Adipose tissue (tissue), 3 donors: ENCODE results near the gene ASB10. TPM values are rescaled to one million over a fixed set of nuclear protein-coding genes. Genes with fewer than 3 reads are reported as not detected.

Experiments used
- H3K27ac ChIP-seq: one replicate; pipeline ENCODE4 v1.5.1; 2013; ENCODE audit warnings: low read depth, low read length
- WGBS, 3 donors: extraction: QIAGEN DNeasy Blood & Tissue Kit; methylation state at CpG; one replicate each; pipeline ENCODE4 v1.1.7; 2013; 5-methylcytosine and 5-hydroxymethylcytosine counted together
- polyA plus RNA-seq, 3 donors: library from polyadenylated mRNA; stranded (reverse); fragments of 200-250 nt; gene quantifications; one replicate each; pipeline ENCODE4 v1.2.3, GENCODE V29; 2013
- donor health status: healthy with polysubstance abuse.
- donor health status: Bipolar disorder and iron deficiency.
- donor health status: healthy.

Gene ASB10
- polyA plus RNA-seq, 3 donors, result not detected

DNA sequence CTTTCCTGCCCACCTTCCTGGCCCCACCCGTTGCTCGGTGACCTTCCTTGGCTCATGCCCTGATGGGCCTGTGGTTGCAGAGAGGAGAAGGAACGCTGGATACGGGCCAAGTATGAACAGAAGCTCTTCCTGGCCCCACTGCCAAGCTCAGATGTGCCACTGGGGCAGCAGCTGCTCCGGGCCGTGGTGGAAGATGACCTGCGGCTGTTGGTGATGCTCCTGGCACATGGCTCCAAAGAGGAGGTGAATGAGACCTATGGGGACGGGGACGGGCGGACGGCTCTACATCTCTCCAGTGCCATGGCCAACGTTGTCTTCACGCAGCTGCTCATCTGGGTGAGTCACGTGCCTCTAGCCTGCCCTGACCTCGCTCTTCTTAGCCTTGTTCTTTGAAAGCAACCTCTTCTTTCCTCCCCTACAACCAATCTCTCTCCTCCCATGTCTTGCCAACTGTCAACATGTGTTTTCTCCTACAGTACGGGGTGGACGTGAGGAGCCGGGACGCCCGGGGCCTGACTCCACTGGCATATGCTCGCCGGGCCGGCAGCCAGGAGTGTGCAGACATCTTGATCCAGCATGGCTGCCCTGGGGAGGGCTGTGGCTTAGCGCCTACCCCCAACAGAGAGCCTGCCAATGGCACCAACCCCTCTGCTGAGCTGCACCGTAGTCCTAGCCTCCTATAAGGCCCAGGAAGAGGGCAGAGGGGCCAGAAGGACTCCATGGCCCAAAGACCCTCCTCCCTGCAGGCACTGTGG is 43.6 kb downstream of the ASB10 start:
- 80 to 82% (median 82%) methylated on average over 25 of the region's 25 CpGs for WGBS, 3 donors
- no peak overlapping the region for H3K27ac ChIP-seq

DNA sequence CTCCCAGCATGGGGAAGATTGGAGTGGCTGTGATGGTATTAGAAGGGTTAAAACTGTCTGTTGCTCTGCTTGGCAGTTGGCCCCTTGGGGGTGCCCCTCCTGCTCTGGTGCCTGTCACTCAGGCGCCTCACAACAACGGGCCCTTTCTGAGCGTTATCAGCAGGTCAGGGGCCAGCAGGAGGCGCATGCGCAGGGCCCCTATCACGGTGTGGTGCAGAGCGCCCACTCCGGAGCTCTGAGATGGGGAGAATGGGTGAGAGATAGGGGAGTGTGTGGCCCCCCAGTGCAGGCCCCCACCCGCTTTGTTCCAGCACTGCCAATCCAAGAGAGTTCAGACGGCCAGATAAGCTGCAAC is 44.4 kb downstream of the ASB10 start:
- WGBS, 3 donors, result 53 to 83% (median 76%) methylated on average over 8 to 10 of the region's 10 CpGs
- H3K27ac ChIP-seq, result no peak overlapping the region

DNA sequence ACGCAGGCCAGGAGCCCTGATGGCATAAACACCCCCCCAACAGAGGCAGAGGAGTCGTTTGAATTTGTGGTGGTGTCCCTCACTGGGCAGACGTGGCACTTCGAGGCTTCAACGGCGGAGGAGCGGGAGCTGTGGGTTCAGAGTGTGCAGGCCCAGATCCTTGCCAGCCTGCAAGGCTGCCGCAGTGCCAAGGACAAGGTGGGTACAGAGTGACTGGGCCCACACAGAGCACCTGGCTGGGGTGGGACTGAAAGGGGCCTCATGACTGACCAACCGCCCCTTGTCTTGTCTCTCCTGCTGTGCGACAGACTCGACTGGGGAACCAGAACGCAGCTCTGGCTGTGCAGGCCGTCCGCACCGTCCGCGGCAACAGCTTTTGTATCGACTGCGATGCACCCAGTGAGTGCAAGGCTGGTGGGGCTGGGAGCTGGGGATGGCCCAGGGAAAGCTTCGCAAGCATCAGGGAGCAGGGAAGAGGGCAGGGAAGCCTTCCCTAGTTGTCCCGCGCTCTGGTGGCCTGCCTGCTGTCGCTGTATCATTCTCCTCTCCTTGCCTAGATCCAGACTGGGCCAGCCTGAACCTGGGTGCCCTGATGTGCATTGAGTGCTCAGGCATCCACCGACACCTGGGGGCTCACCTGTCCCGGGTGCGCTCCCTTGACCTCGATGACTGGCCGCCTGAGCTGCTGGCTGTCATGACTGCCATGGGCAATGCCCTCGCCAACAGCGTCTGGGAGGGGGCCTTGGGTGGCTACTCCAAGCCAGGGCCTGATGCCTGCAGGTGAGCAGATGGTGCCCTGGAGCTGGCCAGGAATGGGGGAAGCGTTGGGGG is 45.0 kb downstream of the ASB10 start:
- no peak overlapping the region for H3K27ac ChIP-seq
- WGBS, 3 donors, result 86 to 94% (median 92%) methylated on average over 31 of the region's 31 CpGs

DNA sequence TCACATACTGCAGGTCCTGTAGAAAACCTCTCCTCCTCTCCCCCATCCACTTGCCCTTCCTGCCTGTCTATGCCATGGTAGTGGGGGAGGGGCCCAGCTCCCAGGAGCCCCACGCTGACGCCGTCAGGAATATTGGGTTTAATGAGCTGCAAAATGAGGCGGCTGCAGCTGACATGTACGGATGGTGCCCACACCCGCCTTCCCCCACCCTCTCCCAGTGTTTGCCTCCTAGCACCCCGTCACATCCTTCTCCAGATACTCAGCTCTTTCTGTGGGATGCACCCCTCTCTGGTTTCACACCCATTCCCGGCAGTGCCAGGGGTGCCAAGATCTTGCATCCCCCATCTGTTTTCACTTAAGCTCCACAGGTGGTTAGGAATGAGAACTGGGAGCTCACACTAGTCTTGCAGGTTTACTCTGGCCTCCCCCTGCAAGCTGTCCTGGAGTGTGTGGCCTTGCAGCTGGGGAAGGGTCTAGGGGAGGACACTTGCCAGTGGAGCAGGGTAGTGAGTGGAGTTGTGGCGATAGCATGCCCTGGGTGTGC is 45.7 kb downstream of the ASB10 start:
- H3K27ac ChIP-seq, result no peak overlapping the region
- 87 to 92% (median 88%) methylated on average over 9 of the region's 9 CpGs for WGBS, 3 donors

DNA sequence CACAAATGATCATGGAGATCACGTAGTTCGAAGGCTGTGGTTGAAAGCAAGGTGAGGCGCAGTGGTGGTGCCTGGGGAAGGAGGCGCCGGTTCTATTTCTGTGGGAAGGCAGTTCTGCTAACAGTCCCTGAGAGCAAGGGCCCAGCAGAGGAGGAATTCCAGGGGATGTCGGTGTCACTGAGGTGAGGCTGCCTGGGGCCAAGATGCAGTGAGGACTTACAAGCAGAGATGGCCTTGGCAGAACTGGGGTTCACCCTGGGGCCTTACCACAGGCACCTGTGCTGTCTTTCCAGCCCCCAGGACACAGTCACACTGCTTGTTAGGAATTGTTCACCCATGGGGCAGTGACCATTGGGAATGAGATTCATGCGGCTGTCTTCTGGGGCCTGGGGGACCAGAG is 46.2 kb downstream of the ASB10 start:
- no peak overlapping the region for H3K27ac ChIP-seq
- whole genome bisulfite sequencing, 3 donors, result 96 to 98% (median 97%) methylated on average over 7 of the region's 7 CpGs

DNA sequence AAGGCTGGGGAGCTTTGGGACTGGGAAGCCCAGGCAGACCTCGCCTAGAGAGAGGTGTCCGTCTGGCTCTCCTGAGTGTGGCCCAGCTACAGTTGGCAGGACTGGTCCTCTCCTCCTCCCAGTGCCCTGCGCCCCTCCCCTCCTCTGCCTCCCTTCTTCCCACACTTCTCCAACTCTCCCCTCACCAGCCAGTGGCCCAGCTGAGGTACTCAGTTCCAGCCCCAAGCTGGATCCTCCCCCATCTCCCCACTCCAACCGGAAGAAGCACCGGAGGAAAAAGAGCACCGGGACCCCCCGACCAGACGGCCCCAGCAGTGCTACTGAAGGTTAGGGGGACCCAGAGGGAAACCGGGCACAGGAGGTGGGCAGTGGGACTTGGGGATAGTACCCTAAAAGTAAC is 47.3 kb downstream of the ASB10 start:
- H3K27ac ChIP-seq, result no peak overlapping the region
- whole genome bisulfite sequencing, 3 donors, result 87 to 93% (median 89%) methylated on average over 9 of the region's 9 CpGs

DNA sequence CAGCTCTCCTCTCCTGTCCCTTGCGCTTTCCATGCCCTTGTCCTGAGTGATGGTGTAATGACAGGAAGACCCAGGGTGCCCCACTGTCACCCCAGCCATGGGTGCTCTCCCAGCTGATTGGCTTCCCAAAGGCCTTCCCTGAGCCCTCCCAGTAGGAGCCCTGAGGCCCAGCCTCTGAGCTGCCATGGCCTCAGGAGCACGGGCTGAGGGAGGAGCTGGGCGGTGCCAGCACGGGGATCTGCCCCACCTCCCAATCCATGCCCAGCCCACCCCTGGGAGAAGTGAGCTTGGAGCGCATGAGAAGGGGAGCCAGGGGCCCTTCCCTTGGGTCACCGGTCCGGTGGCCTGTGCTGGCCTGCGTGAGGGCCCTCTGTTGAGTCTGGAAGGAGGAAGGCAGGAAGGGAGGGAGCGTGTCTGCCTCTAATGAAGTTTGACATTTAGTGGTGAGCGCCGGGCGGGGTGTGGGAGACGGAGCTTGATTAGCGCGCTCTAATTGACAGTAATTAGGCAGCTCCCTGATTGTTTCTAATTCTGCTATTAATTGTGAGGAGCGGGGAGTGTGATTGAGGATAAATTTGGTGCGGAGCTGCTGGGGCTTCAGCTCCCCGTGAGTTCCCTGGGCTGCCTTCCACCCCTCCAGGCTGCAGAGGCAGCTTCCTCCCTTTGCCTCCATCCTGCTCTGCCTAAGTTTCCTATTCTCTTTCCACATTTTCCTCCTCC is 47.8 kb downstream of the ASB10 start:
- WGBS, 3 donors, result 87 to 90% (median 89%) methylated on average over 17 to 18 of the region's 18 CpGs
- no peak overlapping the region for H3K27ac ChIP-seq

DNA sequence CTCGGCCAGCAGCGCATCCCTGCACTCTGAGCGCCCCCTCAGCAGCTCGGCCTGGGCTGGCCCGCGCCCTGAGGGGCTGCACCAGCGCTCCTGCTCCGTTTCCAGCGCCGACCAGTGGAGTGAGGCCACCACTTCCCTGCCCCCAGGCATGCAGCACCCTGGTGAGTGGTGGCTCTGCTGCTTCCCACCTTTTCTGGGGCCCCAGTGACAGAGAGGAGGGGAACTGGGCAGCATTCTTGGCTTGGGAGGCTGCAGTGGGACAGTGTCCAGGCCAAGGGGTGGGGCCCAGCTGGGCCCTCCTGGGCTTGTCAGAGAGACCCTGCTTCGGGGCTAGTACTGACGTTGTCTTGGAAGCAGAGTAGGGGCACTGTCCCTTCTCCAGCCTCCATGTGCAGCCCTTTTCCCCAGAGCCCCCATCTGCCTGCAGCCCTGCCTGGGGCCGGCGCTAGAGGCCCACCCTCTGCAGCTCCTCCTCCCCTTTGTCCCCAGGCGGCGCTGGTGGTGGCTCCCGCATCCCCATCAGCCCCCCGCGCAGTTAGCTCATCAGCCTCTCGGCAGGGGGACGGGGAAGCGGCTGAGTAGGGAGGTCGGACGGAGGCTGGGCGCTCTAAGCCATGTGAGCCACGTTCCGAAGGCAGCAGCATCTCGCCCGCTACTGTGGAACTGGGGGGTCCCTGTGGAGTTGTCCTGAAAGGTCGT is 48.7 kb downstream of the ASB10 start:
- no peak overlapping the region for H3K27ac ChIP-seq
- 85 to 90% (median 87%) methylated on average over 29 to 30 of the region's 30 CpGs for WGBS, 3 donors

DNA sequence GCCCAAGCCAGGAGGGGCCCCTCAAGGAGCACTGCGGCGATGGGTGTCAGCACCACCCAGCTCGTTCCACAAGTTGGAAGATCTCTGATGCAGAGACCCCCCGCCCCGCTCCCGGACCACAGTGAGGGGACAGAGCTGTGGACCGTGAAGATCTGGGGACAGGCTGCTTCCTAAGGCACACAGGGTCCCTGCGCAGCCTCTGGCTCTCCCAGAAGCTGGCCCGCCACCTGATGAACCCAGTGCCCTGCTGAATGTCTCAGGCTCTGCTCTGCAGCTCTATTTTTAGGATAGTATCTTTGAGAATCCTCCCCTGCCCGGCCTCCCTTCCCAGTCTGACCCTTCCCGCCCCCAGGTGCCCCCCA is 49.3 kb downstream of the ASB10 start:
- WGBS, 3 donors, result 89 to 94% (median 92%) methylated on average over 11 of the region's 11 CpGs
- H3K27ac ChIP-seq, result no peak overlapping the region

DNA sequence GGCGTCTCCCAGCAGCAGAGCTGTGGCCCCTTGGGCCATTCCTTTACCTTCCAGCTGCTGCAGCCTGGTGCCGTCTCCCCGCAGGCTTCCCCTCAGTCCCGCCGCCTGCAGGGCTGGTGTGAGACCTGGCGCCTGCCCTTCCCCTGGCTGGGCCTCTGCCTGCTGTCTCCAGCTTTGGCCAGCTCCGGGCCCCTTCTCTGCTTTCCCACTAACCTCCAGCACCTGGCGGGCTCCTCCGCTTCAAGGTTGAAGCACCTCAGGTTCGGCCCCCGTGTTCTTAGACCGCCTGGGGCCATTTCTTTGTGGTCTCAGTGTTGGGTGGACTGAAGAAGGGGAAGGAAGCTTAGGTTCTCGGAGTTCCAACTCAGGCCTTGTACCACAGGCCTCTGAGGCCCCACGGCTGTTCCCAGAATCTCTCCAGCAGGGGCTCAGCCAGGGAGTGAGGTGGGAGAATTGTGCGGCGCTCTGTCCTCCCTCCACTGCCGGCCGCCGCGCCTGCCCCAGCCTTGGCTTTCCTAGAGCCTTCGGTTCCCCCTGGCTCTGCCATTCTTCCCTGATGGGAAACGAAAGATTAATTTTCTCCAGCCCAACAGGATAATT is 49.9 kb downstream of the ASB10 start:
- 86 to 88% (median 87%) methylated on average over 22 of the region's 22 CpGs for WGBS, 3 donors

DNA sequence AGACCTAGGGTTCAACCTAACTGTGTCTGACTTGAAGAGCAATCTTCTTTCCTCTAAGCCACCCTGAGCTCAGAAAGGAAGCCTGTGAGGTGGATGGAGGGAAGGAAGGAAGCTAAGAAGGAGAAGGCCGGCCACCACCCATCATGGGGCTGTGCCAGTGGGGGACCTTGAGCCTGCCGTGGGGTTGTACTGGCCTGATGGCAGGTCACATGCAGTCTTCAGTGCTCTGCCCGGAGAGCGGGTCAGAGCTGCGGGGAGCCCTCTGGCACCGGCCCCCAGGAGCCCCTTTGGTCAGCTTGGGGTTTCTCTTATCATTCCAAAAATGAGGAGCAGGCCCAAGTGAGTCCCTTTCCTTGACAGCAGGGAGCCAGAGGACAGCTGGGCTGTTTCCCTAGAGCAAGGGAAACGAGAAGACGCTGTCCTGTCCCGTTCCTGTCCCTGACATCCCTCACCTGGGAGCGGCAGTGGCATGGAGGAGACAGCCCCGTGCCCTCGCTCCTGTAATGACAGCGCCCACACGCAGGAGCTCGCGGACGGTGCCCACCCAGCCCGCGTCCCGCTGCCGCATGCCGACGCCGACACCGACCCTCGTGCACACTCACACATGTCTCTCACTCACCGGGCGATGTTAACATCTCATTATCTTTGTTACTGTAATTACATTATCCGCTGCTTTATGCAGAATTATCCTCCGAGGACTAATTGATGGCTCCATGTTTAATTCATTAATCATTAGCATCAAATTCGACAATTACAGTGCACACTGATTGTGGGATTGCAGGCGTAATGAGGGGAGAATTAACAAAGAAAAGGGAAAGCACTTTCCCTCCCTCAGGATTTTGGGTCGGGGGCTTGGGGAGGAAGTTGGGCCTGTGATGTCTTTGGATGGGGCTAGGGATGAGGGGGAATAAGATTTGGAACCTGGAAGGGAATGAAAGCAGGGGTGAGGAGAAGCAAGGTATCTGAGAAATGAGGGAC is 50.9 kb downstream of the ASB10 start:
- no peak overlapping the region for H3K27ac ChIP-seq
- 91 to 95% (median 94%) methylated on average over 33 of the region's 33 CpGs for WGBS, 3 donors

More for the DNA sequence above, 49.9 kb downstream of the ASB10 start:
- no peak overlapping the region for H3K27ac ChIP-seq

DNA sequence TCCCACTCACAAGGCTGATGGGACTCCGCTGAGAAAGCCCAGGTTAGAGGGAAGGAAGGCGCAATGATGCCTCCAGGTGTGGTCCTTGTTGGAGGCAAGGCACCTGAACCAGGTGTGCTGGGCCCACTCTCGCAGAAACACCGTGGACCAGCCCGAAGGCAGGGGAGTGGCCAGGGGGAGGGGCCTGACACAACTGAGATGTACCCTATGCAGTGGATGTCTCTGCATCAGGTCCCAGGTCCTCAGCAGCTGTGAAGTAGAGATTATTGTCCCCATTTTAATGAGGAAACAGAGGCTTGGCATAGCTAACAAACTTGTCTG is 51.6 kb downstream of the ASB10 start:
- H3K27ac ChIP-seq, result no peak overlapping the region
- WGBS, 3 donors, result 92 to 95% (median 94%) methylated on average over 5 of the region's 5 CpGs

DNA sequence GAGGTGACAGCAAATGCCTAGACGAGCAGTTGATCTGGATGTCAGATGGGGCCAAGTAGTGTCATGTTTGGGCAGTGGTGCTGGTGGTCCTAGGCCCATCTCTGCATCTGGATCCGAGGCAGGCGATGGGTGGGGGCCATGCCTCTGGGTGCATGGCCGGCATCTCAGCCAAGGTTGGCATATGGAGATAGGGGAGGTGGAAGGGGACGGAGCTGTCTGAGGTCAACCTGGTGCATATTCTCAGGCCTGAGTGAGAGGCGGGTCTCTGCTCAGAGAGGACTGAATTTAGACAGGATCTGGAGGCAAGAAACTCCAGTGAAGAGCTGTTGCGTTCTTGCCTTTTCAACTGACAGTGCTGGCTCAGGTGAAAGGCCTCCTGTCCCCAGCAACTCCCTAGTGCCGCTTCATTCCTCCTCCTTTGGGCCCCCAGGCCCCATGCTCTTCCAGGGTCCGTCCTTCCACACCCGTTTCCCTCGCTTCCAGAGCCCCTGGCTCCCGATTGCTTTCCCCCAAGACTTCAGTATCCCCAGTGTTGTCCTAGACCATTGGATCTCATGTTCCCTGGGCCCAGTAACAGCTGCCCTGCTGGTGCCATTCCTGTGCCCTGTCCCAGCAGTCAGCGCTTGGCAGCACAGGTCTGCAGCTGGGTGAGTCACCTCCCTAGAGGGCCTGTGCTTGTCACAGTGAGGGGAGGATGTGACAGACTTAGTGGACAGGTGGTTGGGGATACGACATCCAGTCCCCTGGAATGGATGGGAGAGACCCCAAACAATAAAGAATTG is 52.1 kb downstream of the ASB10 start:
- H3K27ac ChIP-seq, result no peak overlapping the region
- 94 to 98% (median 95%) methylated on average over 14 of the region's 14 CpGs for WGBS, 3 donors

DNA sequence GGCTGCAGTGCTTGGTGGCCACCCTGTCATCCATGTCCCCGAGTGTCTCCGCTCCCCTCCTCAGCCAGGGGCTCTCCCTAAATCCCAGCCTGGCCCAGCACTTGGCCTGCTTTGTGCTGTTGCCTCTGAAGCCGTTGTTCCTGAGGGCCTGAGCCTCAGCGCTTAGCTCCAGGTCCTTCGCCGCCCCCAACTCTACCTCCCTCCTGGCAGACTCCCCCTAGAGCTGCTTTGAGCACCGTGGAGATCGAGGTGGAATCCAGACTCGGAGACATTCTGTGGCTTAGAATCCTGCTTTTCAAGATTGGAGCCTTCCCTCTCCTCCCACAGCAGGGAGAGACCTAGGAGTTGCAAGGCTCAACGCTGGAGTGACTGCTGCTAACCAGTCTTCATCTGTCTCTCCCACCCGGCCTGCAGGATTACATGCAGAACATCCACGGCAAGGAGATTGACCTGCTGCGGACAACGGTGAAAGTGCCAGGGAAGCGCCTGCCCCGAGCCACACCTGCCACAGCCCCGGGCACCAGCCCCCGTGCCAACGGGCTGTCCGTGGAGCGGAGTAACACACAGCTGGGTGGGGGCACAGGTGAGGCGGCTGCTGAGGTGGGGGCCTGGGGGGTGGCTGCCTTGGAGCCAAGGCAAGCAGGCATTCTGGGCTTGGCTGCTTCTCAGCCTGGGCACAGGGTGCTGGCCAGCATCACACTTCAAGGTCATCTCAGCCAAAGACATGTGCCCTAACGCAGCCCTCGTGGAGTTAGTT is 52.9 kb downstream of the ASB10 start:
- 89 to 94% (median 92%) methylated on average over 24 of the region's 24 CpGs for WGBS, 3 donors
- no peak overlapping the region for H3K27ac ChIP-seq

DNA sequence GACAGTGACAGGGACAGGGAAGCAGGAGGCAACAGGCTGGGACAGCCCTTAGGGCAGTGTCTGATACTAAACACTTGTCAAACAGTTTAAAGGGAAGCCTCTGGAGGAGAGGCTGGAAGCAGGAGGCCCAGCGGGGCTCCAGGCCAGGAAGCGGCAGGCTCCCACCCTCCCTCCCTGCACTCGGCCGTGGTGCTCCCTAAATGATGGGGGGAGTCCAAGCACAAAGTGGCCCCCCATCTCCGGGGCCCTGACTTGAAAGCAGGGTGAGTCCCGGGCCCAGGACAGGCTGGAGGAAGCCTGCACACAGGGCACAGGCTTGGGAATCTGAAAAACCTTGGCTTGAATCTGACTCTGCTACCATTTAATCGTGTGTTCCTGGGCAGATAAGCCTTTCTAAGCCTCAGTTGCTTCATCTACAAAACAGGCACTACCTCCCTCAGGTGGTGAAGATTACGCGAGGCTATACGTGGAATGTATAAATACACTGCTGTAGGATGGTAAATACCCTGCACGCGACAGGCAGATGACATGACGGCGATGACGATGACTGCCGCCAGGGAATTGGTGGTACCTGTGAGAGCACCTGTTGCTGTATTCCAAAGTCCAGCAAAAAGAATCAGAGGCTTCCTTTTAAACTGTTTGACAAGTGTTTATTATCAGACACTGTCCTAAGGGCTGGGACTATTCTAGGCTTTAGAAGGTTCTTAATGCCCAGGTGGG is 53.6 kb downstream of the ASB10 start:
- H3K27ac ChIP-seq, result no peak overlapping the region
- WGBS, 3 donors, result 85 to 96% (median 91%) methylated on average over 15 to 16 of the region's 16 CpGs
